ENCODE measurements around the gene UIMC1. TPM values are rescaled to one million over a fixed set of nuclear protein-coding genes. Genes with fewer than 3 reads are reported as not detected.

Gene UIMC1
- total RNA-seq, 4 donors from 2014 or later, result 40.2 to 56.7 (median 44.6) TPM

GRCh38 chr5:176941951-176942350, 64.6 kb downstream of the UIMC1 start:
- no peak overlapping the region for H3K4me3 ChIP-seq
- no peak for DNase-seq (ENCODE audit: low spot score in 2 of 2)
- no peaks in the 10 kb centered on the region for H3K4me1 ChIP-seq
- WGBS, 2 donors, result 69 to 79% methylated on average over 9 of the region's 9 CpGs
- no peaks in the 10 kb centered on the region for H3K9me3 ChIP-seq
- peaks cover 0 to 80% (median 4%) of the 10 kb centered on the region in 3 donors for H3K36me3 ChIP-seq
- H3K27ac ChIP-seq, result no peak overlapping the region
- TF ChIP-seq CTCF (IDR thresholded peaks at IDR 0.05), result no peak
- no peak for TF ChIP-seq POLR2A (IDR thresholded peaks at IDR 0.05)
- TF ChIP-seq EP300 (IDR thresholded peaks at IDR 0.05), result no peak
- no peaks in the 10 kb centered on the region for H3K27me3 ChIP-seq

- no peak overlapping the region for H3K27ac ChIP-seq
- no peaks in the 10 kb centered on the region for H3K4me1 ChIP-seq
- no peak for DNase-seq (ENCODE audit: low spot score in 2 of 2)
- peaks cover 0 to 57% (median 0%) of the 10 kb centered on the region in 3 donors for H3K36me3 ChIP-seq
- no peak overlapping the region for H3K4me3 ChIP-seq
- TF ChIP-seq POLR2A (IDR thresholded peaks at IDR 0.05), result no peak
- no peak for TF ChIP-seq CTCF (IDR thresholded peaks at IDR 0.05)
- no peak for TF ChIP-seq EP300 (IDR thresholded peaks at IDR 0.05)
- WGBS, 2 donors, result 73 to 100% methylated on average over 1 of the region's 1 CpG
- no peaks in the 10 kb centered on the region for H3K9me3 ChIP-seq
- no peaks in the 10 kb centered on the region for H3K27me3 ChIP-seq
Observed at GRCh38 chr5:176938472-176938871, 68.1 kb downstream of the UIMC1 start.

GRCh38 chr5:176935017-176935416, 71.6 kb downstream of the UIMC1 start:
- Histone ChIP-seq H3K9me3 (no peaks in the 10 kb centered on the region), H3K4me1 (no peaks in the 10 kb centered on the region), H3K36me3 (peaks cover 0 to 57% (median 0%) of the 10 kb centered on the region in 3 donors), H3K4me3 (no peak overlapping the region), H3K27ac (no peak overlapping the region), H3K27me3 (no peaks in the 10 kb centered on the region)
- DNase-seq (ENCODE audit: low spot score in 2 of 2), result no peak
- no peak for TF ChIP-seq CTCF (IDR thresholded peaks at IDR 0.05)
- TF ChIP-seq EP300 (IDR thresholded peaks at IDR 0.05), result no peak
- no peak for TF ChIP-seq POLR2A (IDR thresholded peaks at IDR 0.05)
- 25 to 54% methylated on average over 1 of the region's 1 CpG for WGBS, 2 donors

GRCh38 chr5:176934309-176934930, 72.2 kb downstream of the UIMC1 start:
- 87 to 92% methylated on average over 7 of the region's 7 CpGs for WGBS, 2 donors
- H3K27ac ChIP-seq, result no peak overlapping the region
- TF ChIP-seq EP300 (IDR thresholded peaks at IDR 0.05) (no peak), POLR2A (IDR thresholded peaks at IDR 0.05) (no peak), CTCF (IDR thresholded peaks at IDR 0.05) (no peak)
- H3K27me3 ChIP-seq, result no peaks in the 10 kb centered on the region
- H3K36me3 ChIP-seq, result peaks cover 0 to 57% (median 0%) of the 10 kb centered on the region in 3 donors
- H3K4me3 ChIP-seq, result no peak overlapping the region
- DNase-seq (ENCODE audit: low spot score in 2 of 2), result no peak
- H3K9me3 ChIP-seq, result no peaks in the 10 kb centered on the region
- no peaks in the 10 kb centered on the region for H3K4me1 ChIP-seq

- Histone ChIP-seq H3K4me3 (no peak overlapping the region), H3K4me1 (no peaks in the 10 kb centered on the region), H3K27me3 (no peaks in the 10 kb centered on the region), H3K9me3 (no peaks in the 10 kb centered on the region), H3K36me3 (peaks cover 0 to 51% (median 0%) of the 10 kb centered on the region in 3 donors), H3K27ac (no peak overlapping the region)
- TF ChIP-seq CTCF (IDR thresholded peaks at IDR 0.05), result no peak
- TF ChIP-seq POLR2A (IDR thresholded peaks at IDR 0.05), result no peak
- TF ChIP-seq EP300 (IDR thresholded peaks at IDR 0.05), result no peak
- 91% methylated on average over 1 of the region's 1 CpG for WGBS, 2 donors
- no peak for DNase-seq (ENCODE audit: low spot score in 2 of 2)
Observed at GRCh38 chr5:176929654-176930053, 76.9 kb downstream of the UIMC1 start.

Data from tibial nerve (tissue), 4 donors.